HG02571 (cell line): ENCODE data around the gene GIGYF2.
A peak's percentile ranks its signal among the peaks of the same experiment; 100 is the strongest.
"Not testable (repeated sequence)": the region's sequence is repeated elsewhere in the genome, so short reads cannot be mapped to it uniquely, and the experiment has no call there.

ENCODE experiments used
- ATAC-seq: cut with Tn5 transposase; IDR thresholded peaks from one replicate; pipeline ENCODE4 v1.9.1; 2021; ENCODE audit warnings: mild to moderate bottlenecking, moderate library complexity; ENCODE audit not compliant: unreplicated experiment

Gene GIGYF2

DNA sequence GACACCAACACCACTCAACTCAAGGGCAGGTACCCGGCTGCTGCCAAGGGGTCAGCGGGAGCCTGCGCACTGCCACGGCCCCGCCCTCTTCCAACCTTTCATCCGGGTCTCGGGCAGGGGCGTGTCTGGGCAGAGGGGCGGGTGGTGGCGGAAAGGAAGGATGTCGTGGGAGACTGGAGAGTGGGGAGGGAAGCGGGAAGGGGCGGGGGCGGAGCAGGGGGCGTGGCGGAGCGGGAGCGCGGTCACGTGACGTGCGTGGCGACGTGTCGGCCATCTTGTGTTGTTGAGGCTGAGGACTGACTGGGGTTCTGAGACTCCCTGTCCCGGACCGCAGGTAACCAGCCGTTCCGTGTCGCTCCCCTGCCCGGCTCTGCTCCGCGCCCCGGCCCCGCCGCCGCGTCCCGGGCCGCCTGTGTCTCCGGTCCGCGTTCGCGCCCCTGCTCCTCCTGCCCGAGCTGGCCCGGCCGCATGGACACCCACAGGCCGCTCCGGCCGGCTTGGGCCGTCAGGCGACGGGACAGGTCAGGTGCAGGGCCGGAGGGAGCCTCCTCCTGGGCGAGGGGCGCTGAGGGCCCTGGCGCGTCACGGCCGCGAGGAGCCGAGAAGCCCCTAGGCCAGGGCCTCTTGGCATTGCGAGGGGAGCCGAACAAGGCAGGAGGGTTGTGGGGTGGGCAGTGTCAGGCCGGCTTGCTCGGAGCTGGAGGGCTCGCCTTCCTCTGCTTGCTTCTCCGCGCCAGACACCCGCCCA is at the start of gene GIGYF2:
GIGYF2 (plus strand) TSS at position 273 of the 748 bp plus-strand sequence. CDS start 37,867 bp downstream, outside the sequence.
- ATAC-seq: peak; percentile 82

- no peak for ATAC-seq
Measured at GRCh38 chr2:232649033-232649432, 48.1 kb upstream of the GIGYF2 start.

GRCh38 chr2:232652505-232652851 is 44.7 kb upstream of the GIGYF2 start:
- no peak for ATAC-seq

GRCh38 chr2:232653441-232653840 is 43.7 kb upstream of the GIGYF2 start:
- no peak for ATAC-seq

DNA sequence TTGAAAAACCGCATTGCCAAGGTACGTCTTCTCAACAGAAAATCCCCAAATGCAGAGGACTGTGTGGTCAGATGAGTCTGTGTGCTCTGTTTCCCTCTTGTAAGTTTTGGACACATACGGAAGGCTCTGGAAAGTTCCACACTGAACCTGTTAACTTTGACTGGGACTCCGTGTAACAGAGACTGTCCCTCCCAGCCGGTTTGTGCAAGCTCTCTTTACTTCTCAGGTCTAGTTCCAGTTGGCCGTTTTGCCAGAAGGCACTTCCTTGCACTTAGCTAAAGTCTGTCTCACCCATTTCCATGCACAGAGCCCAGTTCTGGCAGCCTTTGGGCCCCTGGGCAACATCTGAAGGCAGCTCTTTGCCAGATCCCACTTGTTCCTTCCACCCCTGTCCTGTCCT is 41.7 kb upstream of the GIGYF2 start:
- ATAC-seq: no peak

DNA sequence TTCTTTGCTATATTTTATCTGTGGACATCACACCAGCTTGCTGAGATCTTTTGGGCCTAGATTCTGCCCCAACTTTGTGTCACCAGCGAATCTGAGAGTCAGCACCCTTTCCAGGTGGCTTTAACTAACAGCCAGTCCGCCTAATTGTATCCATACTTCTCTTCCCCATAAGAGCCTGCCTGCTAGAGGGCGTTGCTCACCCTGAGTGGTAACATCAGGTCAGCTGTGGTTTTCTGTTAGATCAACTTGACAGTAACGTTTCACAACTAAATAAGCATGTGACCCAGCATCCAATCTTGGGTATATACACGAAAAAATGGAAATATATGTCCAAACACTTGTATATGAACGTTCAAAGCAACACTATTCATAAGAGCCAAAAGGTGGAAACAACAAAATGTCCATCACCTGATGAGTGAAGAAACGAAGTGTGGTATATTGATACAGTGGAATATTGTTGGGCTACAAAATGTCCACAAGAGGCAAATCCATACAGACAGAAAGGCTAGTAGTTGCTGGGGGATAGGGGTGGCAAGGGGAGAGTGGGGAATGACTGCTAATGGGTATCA is 38.8 kb upstream of the GIGYF2 start:
- no peak for ATAC-seq

GRCh38 chr2:232659359-232659758 is 37.8 kb upstream of the GIGYF2 start:
- no peak for ATAC-seq

- ATAC-seq: no peak
Measured at GRCh38 chr2:232662486-232663260, 34.5 kb upstream of the GIGYF2 start.

DNA sequence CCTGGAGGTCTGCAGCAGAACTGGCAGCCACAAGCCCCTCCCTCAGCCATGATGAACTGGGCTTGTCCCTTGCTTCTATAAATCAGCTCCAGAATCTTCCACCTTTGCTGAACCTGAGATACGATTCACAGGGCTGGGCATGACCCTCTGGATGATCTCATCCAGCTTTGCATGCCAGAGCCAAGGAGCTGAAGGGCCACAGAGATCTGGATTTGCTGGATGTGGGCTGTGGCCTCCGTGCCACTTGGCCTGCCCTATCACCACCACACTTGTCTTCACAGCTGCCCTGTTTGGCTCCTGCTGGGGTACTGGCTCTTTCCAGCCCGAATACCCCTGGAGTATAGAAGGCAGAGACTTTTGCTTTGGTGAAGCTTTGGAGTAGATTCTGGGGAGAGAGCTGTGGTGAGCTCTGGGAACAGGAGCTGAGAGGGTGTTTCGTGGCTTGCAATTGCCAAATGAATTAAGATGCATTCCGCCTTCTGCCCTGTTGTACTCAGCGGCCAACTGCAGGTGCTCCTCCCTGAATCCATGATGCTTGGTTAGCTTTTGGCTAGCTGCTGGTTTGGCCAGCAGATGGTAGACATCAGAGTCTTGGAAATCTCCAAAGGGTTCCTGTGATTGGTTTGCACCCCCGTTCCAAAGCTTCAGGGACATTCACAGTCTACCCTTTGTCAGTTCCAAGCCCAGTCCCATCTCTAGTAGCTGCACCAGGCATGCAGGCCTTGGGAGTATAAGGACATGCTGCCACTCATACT is 30.9 kb upstream of the GIGYF2 start:
- ATAC-seq: no peak

DNA sequence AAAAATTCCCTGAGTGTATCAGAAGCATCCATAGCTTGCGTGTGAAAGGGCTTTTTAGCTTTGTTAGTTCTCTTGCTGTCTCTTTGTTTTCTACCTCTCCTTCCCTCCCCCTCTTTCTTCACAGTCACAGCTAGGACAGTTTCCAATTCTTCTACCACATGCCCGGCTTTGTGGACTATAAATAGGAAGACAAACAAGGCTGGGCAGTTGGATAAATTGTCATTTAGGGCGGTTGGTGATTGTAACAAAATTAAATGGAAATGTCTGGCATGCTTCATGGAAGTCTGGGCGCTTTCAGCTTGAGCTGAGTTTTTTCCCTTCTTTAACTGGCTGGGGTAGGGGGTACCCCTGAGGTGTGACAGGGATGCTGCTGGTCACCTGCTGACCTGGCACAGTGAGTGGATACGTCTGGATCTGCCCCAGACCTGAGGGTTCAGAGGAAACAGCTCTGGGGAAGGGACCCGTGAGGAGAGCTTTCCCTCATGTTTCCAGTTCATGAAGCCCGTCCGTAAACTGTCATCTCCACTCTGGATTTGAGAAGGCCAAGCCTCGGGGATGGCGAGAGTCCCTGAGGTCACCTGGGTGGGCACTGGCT is 29.0 kb upstream of the GIGYF2 start:
- ATAC-seq: no peak

DNA sequence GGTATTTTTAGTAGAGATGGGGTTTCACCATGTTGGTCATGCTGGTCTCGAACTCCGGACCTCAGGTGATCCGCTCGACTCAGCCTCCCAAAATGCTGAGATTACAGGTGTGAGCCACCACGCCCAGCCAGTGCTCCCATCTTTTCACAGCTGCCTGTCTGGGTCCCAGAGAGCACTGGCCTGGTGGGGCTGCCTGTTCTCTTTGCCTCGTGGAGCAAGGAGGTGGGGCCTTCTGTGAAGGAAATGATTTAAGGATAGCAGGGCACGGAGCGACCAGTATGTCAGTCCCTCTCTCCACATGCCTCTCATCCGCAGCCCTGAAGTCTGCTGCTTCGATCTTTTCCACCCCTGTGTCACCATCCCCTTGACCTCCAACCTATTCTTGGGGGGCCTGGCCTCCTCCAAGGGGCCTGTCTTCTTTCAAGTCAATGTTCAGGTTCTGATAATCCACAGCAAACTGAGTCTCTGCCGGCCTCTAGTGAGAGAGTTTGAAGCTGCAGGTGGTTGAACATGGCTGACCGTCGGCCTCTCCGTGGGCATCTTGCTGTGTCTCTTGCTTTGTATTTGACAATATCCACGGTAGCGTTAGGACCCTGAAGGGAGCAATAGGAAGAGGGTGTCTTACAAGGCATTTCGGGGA is 28.2 kb upstream of the GIGYF2 start:
- no peak for ATAC-seq

DNA sequence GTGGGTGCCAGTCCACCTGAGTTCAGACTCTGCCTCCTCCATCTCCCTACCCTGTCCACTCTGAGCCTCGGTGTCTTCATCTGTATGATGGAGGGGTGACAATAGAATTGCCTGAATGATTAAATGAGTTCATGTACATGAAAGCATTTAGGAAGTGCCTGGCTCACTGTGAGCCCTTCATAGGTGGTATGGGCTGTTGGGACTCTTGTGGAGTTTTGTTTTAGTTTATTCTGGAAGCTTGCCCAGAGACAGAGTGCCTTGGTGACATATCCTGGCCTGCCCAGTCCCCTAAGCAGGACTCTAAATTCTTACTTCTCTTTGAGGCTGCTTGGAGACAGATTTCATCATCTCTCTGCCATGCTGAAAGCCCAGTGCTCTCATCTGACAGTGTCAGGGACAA is 24.5 kb upstream of the GIGYF2 start:
- ATAC-seq: no peak

DNA sequence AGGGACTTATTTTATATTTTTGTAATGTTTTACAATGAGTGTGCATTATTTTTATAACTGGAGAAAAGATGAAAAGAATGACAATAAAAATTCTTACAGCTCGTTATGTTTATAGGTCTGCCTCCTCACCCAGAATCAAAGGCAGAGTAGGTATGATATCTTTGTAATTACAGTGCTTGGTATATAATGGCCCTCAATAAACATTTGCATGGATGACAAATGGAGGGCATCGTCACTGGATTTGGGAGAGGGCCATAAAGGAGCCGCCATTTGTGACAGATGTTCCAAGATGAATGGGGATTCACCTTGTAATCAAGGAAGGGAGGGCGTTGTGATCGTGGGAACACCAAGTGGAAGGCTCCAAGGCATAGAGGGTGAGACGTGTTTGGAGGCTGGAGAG is 22.6 kb upstream of the GIGYF2 start:
- ATAC-seq: no peak

DNA sequence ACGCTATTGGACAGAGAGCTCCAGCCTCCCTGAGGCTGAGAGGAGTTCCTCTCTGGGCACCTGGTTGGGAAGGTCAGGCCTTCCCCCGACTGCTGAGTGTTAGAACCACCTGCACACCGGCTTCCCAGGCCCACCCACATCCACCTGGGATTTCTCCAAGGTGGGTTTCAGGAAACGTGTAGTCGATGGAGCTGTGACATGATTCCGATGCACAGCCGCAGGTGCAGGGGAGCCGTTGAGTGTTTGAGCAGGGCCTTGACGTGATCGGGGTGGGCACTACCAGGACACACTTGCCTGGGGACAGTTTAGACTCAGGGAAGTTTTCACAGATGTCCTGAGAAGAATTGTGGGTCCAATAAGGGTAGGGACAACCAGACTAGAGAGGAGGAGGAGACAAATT is 21.8 kb upstream of the GIGYF2 start:
- ATAC-seq: no peak

DNA sequence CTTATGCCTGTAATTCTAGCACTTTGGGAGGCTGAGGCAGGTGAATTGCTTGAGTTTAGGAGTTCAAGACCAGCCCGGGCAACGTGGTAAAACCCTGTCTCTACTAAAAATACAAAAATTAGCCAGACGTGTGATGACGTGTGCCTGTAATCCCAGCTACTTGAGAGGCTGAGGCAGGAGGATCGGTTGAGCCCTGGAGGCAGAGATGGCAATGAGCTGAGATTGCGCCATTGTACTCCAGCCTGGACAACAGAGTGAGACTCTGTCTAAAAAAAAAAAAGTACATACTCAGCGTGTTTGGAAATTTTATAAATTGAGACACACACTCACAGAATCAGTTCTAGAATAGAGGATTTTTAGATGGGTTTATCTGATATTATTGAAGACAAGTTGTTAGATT is 17.1 kb upstream of the GIGYF2 start:
- ATAC-seq: no peak

DNA sequence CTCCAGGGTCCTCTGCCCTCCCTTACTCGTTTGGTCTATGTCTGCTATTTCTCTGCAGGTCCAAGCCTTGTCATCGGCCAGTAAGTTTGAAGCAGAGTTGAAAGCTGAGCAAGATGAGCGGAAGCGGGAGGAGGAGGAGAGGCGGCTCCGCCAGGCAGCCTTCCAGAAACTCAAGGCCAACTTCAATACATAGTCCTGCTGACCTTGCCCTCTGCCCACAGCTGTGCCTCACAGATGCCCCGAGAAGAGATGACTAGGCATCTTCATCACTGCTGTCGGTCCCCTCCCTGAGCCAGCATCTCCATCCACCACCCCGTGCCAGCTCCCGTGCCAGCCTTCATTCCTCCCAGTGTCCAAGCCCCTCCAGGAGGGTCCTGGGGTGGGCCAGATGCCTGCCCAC is 15.6 kb upstream of the GIGYF2 start:
- ATAC-seq: no peak

DNA sequence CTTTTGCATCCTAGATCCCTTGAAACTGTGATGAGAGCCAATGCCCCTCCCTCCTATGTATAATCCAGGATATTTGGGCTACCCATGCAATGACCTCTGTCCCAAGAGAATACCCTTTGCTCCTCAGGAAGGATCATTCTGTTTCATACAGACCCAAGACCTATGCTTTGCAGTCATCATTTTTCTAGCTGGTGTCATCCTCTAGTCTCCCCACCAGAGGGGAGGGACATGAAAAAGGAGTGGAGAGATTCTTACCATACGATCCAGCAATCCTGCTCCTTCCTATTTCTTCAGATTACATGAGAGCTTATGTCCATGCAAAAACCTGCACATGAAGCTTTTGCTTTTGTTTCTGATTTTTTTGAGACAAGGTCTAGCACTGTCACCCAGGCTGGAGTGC is 13.8 kb upstream of the GIGYF2 start:
- ATAC-seq: no peak

DNA sequence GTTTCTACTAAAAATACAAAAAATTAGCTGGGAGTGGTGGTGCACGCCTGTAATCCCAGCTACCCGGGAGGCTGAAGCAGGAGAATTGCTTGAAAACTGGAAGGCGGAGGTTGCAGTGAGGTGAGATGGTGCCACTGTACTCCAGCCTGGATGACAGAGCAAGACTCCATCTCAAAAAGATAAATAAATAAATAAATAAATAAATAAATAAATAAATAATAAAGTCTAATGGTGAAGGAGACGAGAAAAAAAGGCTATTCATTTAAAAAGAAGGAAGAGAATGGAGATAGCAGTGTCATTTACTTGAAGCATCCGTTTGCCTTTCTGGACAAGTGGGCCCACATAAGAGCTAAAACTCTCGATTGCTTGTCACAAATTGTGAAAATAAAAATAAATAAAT is 11.7 kb upstream of the GIGYF2 start:
- not testable (repeated sequence) for ATAC-seq

- ATAC-seq: no peak
Measured at GRCh38 chr2:232687382-232688160, 9.6 kb upstream of the GIGYF2 start.

DNA sequence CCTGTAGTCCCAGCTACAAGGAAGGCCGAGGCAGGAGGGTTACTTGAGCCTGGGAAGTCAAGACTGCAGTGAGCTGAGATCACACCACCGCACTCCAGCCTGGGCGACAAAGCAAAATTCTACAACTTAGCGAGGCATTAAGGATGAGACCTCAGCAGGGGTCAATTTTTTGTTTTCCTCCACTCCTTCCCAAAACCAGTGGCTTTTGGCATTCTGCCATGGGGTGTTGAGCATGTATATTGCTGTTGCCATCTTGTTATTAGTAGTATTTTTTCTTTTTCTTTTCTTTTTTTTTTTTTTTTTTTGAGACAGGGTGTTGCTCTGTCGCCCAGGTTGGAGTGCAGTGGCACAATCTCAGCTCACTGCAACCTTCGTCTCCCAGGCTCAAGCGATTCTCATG is 8.9 kb upstream of the GIGYF2 start:
- ATAC-seq: no peak
